Sigmoid colon (tissue), 4 donors: ENCODE measurements around the gene GPR68.

Experiments
- EP300 ChIP-seq, 4 donors: sonication (generic); formaldehyde crosslinking; IDR thresholded peaks; one replicate each; pipeline ENCODE4 v1.6.1; 2017; ENCODE audit warnings: antibody characterized with exemption in 4 of 4
- POLR2A ChIP-seq, 2 donors: fragments of 450-650 bp; IDR thresholded peaks; one replicate each; pipeline ENCODE4 v1.6.1; 2016; ENCODE audit warnings: antibody characterized with exemption in 2 of 2, mild to moderate bottlenecking in 2 of 2, moderate library complexity in 2 of 2
- POLR2AphosphoS5 ChIP-seq, 4 donors: sonication (generic); formaldehyde crosslinking; IDR thresholded peaks; one replicate each; pipeline ENCODE4 v1.6.1; 2017; ENCODE audit warnings: antibody characterized with exemption in 4 of 4
- TF ChIP-seq, protein P1 (sequence below), 4 experiments: fragments of 450-650 bp in 3 of 4; fragments of 200-600 bp in 1 of 4; IDR thresholded peaks; one replicate each; pipeline ENCODE4 v1.5.1; 2016 to 2019; ENCODE audit warnings: antibody characterized with exemption in 4 of 4, mild to moderate bottlenecking in 3 of 4, moderate library complexity in 2 of 4

GRCh38 chr14:91244501-91244901, at the start of gene GPR68:
- TF ChIP-seq, protein P1, sequence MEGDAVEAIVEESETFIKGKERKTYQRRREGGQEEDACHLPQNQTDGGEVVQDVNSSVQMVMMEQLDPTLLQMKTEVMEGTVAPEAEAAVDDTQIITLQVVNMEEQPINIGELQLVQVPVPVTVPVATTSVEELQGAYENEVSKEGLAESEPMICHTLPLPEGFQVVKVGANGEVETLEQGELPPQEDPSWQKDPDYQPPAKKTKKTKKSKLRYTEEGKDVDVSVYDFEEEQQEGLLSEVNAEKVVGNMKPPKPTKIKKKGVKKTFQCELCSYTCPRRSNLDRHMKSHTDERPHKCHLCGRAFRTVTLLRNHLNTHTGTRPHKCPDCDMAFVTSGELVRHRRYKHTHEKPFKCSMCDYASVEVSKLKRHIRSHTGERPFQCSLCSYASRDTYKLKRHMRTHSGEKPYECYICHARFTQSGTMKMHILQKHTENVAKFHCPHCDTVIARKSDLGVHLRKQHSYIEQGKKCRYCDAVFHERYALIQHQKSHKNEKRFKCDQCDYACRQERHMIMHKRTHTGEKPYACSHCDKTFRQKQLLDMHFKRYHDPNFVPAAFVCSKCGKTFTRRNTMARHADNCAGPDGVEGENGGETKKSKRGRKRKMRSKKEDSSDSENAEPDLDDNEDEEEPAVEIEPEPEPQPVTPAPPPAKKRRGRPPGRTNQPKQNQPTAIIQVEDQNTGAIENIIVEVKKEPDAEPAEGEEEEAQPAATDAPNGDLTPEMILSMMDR (IDR thresholded peaks at IDR 0.05) = no peak
- TF ChIP-seq POLR2A (IDR thresholded peaks at IDR 0.05) (no peak), POLR2AphosphoS5 (IDR thresholded peaks at IDR 0.05) (no peak), EP300 (IDR thresholded peaks at IDR 0.05) (no peak)
